H1 (cell line): ENCODE measurements around the gene SLC6A2. TPM values are rescaled to one million over a fixed set of nuclear protein-coding genes. Genes with fewer than 3 reads are reported as not detected.

ENCODE experiments used
- MAFK ChIP-seq: IDR thresholded peaks from 2 replicates; pipeline ENCODE4 v1.6.1; 2012; ENCODE audit warnings: low read depth, mild to moderate bottlenecking, improper control_type of control experiment, low read length
- RAD21 ChIP-seq, 2 experiments: IDR thresholded peaks in 1 of 2; conservative IDR thresholded peaks in 1 of 2; 2 replicates each; pipeline ENCODE4 v1.6.1; 2011; ENCODE audit warnings: low read depth in 2 of 2, low read length in 2 of 2, improper control_type of control experiment in 1 of 2, inconsistent platforms in 1 of 2, mild to moderate bottlenecking in 1 of 2, moderate library complexity in 1 of 2
- SIN3A ChIP-seq, 2 experiments: IDR thresholded peaks in 1 of 2; conservative IDR thresholded peaks in 1 of 2; 2 replicates each; pipeline ENCODE4 v1.6.1; 2011 to 2012; ENCODE audit warnings: low read length in 2 of 2, improper control_type of control experiment in 1 of 2, low read depth in 1 of 2, mild to moderate bottlenecking in 1 of 2
- polyA plus RNA-seq, 7 experiments: library from polyadenylated mRNA; depleted of rRNA in 3 of 7; stranded (reverse) in 5 of 7; unstranded in 2 of 7; fragments of >200 nt in 5 of 7; fragments of 200-250 nt in 2 of 7; gene quantifications; 1 replicate in 5 of 7; 2 replicates in 1 of 7; 4 replicates in 1 of 7; pipeline versions ENCODE4 v1.2.1 to v1.2.3, GENCODE V29; 2011 to 2013; ENCODE audit warnings: missing spikeins in 2 of 7, mixed read lengths in 2 of 7
- total RNA-seq: library from RNA; stranded (reverse); fragmentation: NEBNext Ultra II Directional; extraction: Animal tissue kit (Norgen Biotek cat#: 25700); gene quantifications from 2 replicates; pipeline ENCODE4 v1.2.1, GENCODE V29; 2021

The SLC6A2 gene
- total and polyA plus RNA-seq, 2 of the 8 experiments (the other 6 are each of a cell fraction or from before 2014, with no cell fraction given) = 0.35 TPM; not detected in 1

DNA sequence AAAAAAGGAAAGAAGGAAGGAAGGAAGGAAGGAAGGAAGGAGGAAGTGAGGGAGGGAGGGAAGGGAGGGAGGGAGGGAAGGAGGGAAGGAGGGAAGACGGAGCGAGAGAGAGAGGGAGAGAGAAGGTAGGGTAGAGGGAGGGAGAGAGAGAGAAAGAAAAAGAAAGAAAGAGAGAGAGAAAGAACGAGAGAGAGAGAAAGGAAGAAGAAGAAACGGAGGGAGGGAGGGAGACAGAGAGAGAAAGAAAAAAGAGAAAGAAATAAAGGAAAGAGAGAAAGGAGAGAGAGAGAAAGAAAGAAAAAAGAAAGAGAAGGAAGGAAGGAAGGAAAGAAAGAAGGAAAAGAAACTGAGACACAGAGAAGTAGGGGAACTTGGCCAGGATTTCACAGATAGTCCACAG, 8.4 kb upstream of the SLC6A2 start (continued):
- TF ChIP-seq SIN3A (conservative IDR thresholded peaks at IDR 0.05 in 1 of 2, IDR thresholded peaks at IDR 0.05 in 1 of 2; ENCODE audit: low read depth in 1 of 2, low read length in 2 of 2) (no peak), RAD21 (IDR thresholded peaks at IDR 0.05 in 1 of 2, conservative IDR thresholded peaks at IDR 0.05 in 1 of 2; ENCODE audit: low read depth in 2 of 2, low read length in 2 of 2) (no peak), MAFK (no peak)
